ENCODE results near the gene SEC14L2. TPM values are rescaled to one million over a fixed set of nuclear protein-coding genes. Genes with fewer than 3 reads are reported as not detected.

The SEC14L2 gene
- 16.3 and 18.2 TPM in 2 replicates for total RNA-seq

GRCh38 chr22:30396871-30397655 is at the start of gene SEC14L2:
SEC14L2 (plus strand) TSS chr22:30397018; CDS start chr22:30397117, 99 bp downstream.

GRCh38 chr22:30356449-30357235 is 40.2 kb upstream of the SEC14L2 start, which contains the start of the genes CCDC157 and SF3A1:
CCDC157 (plus strand) TSS chr22:30357007; CDS start chr22:30366001, 8,994 bp downstream.
SF3A1 (minus strand) TSS chr22:30356894; CDS start chr22:30356792, 102 bp downstream.

GRCh38 chr22:30386960-30387827 is 9.6 kb upstream of the SEC14L2 start, which contains the start of gene RNF215:
RNF215 (minus strand) TSS chr22:30387411; CDS start chr22:30387313, 98 bp downstream.

DNA sequence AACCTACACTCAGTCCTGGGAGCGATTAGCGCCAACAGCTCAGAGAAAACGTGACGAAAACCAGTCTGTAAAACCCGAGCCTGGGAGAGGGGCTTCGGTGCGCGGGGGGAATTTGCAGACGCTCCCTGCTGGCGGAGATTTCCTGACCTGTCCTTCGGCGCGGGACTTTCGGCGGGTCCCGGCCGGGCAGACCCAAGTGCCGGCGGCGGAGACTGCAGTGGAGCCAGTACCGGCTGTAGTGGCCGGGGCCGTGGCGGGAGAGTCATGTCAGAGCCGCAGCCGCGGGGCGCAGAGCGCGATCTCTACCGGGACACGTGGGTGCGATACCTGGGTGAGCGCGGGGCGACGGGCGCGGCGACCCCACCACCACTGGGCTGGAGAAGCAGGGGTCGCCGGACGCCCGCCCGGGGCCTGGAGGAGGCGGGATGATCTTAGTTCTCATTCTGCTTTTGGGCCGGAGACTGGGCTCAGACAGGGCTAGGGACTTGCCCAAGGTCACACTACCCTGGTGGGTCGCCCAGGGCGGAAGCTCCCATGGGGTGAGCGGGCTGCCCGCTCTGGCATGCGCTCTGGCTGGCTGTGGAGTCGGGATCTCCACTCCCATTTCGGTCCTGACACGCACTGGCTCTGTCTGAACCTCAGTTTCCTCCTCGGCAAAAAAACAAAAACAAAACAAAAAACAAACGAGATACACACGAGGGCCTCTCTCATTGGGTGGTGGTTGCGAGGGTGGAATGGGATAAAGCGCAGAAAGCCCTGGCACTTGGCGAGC is 29.0 kb downstream of the SEC14L2 start, which contains the start of gene MTFP1:
TSS of gene MTFP1 (plus strand) at position 153 of the 772 bp plus-strand sequence. CDS start at position 265, 112 bp downstream.

DNA sequence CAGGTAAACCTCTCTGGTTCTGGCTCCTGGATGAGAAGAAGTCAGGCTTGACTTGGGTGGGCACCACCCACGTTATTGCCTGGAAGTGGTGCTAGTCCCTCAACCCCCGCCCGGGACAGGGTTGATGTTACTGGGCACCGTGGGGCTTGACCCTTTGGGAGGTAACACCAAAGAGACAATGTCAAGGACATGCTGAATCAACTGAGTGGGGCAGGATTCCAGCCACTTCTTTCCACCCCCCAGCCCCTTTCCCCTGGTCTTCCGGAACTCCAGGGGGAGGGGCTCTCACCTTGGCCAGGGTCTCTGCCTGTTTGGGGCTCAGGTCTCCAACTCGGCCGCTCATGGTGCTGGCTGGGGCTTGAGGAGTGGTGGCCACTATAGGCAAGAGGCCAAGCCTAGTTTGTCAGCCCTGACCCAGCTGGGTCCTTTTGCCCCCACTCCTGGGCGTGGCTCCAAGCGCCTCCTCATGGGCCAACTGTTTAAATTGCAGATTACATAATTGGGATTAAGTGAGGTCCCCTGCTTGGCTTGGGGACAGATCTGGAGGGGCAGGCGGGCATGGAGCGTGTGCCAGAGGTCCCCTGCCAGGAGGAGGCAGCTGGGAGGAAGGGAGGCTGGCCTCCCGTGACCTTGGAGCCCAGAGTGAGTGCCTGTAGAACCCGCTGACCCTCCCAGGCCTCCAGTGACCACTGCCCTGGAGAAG is 74.9 kb downstream of the SEC14L2 start, which contains the start of gene SEC14L3:
TSS of gene SEC14L3 (minus strand) at position 402 of the 703 bp plus-strand sequence. CDS start at position 343, 59 bp downstream.

Small RNAs within 50 kb of the gene (small RNA-seq; reads per million reads assigned to genes)
- gene AC004832.3 (not detected), gene RNU6-564P (not detected)

Other genes starting within 250 kb of the SEC14L2 start
- 1.0 and 7.9 TPM in 2 replicates for gene LIF, start 150.3 kb upstream of the SEC14L2 start, total RNA-seq
- not detected in 2 replicates for gene OSM, start 130.2 kb upstream of the SEC14L2 start, total RNA-seq
- gene CASTOR1, start 107.5 kb upstream of the SEC14L2 start, total RNA-seq = 3.0 and 7.4 TPM in 2 replicates
- 17.5 and 18.0 TPM in 2 replicates for gene TBC1D10A, start 70.1 kb upstream of the SEC14L2 start, total RNA-seq
- 21.5 and 27.6 TPM in 2 replicates for gene SF3A1, start 40.1 kb upstream of the SEC14L2 start, total RNA-seq
- 1.4 and 1.9 TPM in 2 replicates for gene CCDC157, start 40.0 kb upstream of the SEC14L2 start, total RNA-seq
- 12.8 and 13.5 TPM in 2 replicates for gene RNF215, start 9.6 kb upstream of the SEC14L2 start, total RNA-seq
- 3.1 and 6.8 TPM in 2 replicates for gene MTFP1, start 28.8 kb downstream of the SEC14L2 start, total RNA-seq
- not detected in 2 replicates for gene SEC14L3, start 75.0 kb downstream of the SEC14L2 start, total RNA-seq
- 0.52 and 2.2 TPM in 2 replicates for gene SEC14L4, start 108.7 kb downstream of the SEC14L2 start, total RNA-seq
- 2.6 and 6.1 TPM in 2 replicates for gene SEC14L6, start 149.7 kb downstream of the SEC14L2 start, total RNA-seq
- 0.13 and 0.22 TPM in 2 replicates for gene GAL3ST1, start 177.6 kb downstream of the SEC14L2 start, total RNA-seq
- gene PES1, start 194.9 kb downstream of the SEC14L2 start, total RNA-seq = 56.1 and 63.5 TPM in 2 replicates
- gene TCN2, start 210.2 kb downstream of the SEC14L2 start, total RNA-seq = 4.4 and 5.5 TPM in 2 replicates
- gene SLC35E4, start 238.8 kb downstream of the SEC14L2 start, total RNA-seq = 9.5 and 9.7 TPM in 2 replicates

All from articular chondrocyte of knee joint (primary cell).